GM13976 (cell line): ENCODE measurements around the gene LIG1.
A peak's percentile ranks its signal among the peaks of the same experiment; 100 is the strongest.

Source experiments
- DNase-seq: peaks from one replicate; pipeline ENCODE4 v3.0.0; 2012; ENCODE audit warnings: low spot score
- in situ Hi-C: fragments of 300-500 bp; cut with MboI; formaldehyde crosslinking; loops from one replicate; pipeline ENCODE4 v1.12.0; 2022; ENCODE audit warnings: low sequenced_read_pairs, mixed read lengths, inconsistent platforms; ENCODE audit not compliant: unreplicated experiment
- TF ChIP-seq, protein P1 (sequence below): IDR thresholded peaks from 2 replicates; pipeline ENCODE4 v1.5.1; 2012; ENCODE audit warnings: borderline replicate concordance, mild to moderate bottlenecking; ENCODE audit not compliant: insufficient read depth; ENCODE audit errors: extremely low read depth, missing control alignments, control extremely low read depth

LIG1 gene

DNA sequence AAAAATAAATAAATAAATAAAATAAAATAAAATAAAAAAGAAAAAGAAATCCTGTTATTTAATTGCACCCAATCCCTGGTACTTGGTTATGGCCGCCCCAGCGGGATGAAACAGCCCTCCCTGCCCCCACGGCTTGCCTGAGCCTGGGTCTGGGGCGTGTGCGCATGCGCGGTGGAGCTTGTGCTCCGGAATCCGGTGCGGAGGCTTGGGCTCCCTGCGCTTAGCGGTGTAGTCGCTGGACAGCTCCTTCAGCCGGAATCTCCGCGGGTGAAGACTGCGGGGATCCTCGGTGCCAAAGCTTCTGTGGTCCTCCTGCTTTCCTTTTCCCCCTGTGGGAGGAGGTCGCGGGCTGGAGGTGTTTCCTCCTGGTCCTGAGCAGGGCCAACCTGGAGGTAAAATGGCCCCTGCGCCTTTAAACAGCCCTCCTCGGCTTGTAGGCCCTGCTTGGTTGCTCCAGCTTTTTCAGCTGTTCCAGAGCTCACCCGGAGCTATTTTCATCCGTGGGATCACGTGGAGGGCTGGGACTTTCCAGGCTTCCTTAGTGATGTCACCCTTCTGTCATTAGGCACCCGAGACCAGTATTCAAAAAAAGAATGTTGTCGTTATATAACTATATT is 59.7 kb downstream of the LIG1 start, which contains the start of gene PLA2G4C:
PLA2G4C (minus strand) TSS at position 468 of the 617 bp plus-strand sequence. CDS start 4,288 bp downstream, outside the sequence.
- TF ChIP-seq, protein P1, sequence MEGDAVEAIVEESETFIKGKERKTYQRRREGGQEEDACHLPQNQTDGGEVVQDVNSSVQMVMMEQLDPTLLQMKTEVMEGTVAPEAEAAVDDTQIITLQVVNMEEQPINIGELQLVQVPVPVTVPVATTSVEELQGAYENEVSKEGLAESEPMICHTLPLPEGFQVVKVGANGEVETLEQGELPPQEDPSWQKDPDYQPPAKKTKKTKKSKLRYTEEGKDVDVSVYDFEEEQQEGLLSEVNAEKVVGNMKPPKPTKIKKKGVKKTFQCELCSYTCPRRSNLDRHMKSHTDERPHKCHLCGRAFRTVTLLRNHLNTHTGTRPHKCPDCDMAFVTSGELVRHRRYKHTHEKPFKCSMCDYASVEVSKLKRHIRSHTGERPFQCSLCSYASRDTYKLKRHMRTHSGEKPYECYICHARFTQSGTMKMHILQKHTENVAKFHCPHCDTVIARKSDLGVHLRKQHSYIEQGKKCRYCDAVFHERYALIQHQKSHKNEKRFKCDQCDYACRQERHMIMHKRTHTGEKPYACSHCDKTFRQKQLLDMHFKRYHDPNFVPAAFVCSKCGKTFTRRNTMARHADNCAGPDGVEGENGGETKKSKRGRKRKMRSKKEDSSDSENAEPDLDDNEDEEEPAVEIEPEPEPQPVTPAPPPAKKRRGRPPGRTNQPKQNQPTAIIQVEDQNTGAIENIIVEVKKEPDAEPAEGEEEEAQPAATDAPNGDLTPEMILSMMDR: no peak
- peak; percentile 97 for DNase-seq
- in situ Hi-C loops: no loop called here

DNA sequence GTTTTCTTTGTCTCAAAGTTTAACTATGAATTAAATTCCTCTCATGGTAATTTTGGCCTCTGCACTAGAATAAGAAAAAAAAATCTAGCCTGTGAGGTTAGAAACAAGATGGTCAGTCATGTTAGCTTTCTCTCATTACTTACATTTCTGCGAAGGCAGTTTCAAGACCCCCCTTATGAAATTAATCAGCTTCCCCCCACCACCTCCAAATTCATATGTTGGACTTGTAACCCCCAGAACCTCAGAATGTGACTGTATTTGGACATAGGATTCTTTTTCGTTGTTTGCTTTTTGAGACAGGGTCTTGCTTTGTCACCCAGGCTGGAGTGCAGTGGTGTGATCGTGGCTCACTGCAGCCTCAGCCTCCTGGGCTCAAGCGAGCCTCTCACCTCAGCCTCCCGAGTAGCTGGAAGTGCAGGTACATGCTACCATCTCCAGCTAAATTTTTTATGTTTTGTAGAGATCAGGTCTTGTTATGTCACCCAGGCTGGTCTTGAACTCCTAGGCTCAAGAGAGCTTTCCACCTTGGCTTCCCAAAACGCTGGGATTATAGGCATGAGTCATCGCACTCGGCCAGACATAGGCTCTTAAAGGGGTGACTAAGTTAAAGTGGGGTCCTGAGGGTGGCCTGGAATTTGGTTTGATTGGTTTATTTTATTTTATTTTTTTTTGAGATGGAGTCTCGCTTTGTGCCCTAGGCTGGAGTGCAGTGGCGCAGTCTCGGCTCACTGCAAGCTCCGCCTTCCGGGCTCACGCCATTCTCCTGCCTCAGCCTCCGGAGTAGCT is 61.0 kb downstream of the LIG1 start:
- TF ChIP-seq, protein P1: no peak
- no peak for DNase-seq
- in situ Hi-C loops: loop anchor here (10.0 kb wide), 2 partner anchors 46 to 156 kb away; no protein-coding TSS in a partner anchor

GRCh38 chr19:48103922-48104321 is 66.2 kb downstream of the LIG1 start:
- TF ChIP-seq, protein P1: no peak
- no peak for DNase-seq
- in situ Hi-C loops: loop anchor here (10.0 kb wide), 2 partner anchors 51 to 161 kb away; no protein-coding TSS in a partner anchor

GRCh38 chr19:48102870-48103751 is 67.0 kb downstream of the LIG1 start:
- in situ Hi-C loops: loop anchor here (10.0 kb wide), 2 partner anchors 52 to 162 kb away; no protein-coding TSS in a partner anchor
- DNase-seq: peak; percentile 66
- TF ChIP-seq, protein P1: peak; percentile 46

- in situ Hi-C loops: loop anchor here (25.0 kb wide), 1 partner anchor 133 kb away; no protein-coding TSS in a partner anchor
- DNase-seq: no peak
- TF ChIP-seq, protein P1: no peak
Measured at GRCh38 chr19:48095612-48096175, 74.5 kb downstream of the LIG1 start.

DNA sequence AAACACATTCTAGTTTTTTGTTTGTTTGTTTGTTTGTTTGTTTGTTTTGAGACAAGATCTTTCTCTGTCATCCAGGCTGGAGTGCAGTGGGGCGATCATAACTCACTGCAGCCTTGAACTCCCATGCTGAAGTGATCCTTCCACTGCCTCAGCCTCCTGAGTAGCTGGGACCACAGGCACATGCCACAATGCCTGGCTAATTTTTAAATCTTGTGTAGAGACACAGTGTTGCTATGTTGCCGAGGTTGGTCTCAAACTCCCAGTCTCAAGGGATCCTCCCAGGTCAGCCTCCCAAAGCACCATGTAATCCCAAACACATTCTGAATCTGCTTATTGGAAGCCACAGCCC is 75.3 kb downstream of the LIG1 start:
- in situ Hi-C loops: loop anchor here (25.0 kb wide), 1 partner anchor 133 kb away; no protein-coding TSS in a partner anchor
- TF ChIP-seq, protein P1: no peak
- DNase-seq: no peak
